GM12878 (cell line): ENCODE measurements around the gene RAD51B. TPM values are rescaled to one million over a fixed set of nuclear protein-coding genes. Genes with fewer than 3 reads are reported as not detected.

Source experiments
- ATAC-seq: fragments of 200-7000 bp; cut with Tn5 transposase; 3 replicates; pipeline ENCODE4 v1.9.1; 2020; ENCODE audit warnings: mild to moderate bottlenecking, moderate library complexity
- BruUV-seq: library from RNA; stranded (reverse); fragments of 400-500 nt; replicated peaks from 2 replicates; lab custom pipeline; 2021; lab: Mats Ljungman, UMichigan
- CTCF ChIA-PET: fragments of 300-600 bp; sonication (Branson Sonifier 250); formaldehyde crosslinking; extraction: SDS; loops from one replicate; lab custom pipeline; 2021; ENCODE audit warnings: inconsistent platforms; lab: Yijun Ruan, JAX
- POLR2A ChIA-PET: fragments of 350-600 bp; formaldehyde crosslinking; extraction: SDS; loops from one replicate; lab custom pipeline; 2021; ENCODE audit warnings: inconsistent platforms; lab: Charles Lee
- RAD21 ChIA-PET: fragments of 300-600 bp; sonication (Branson Sonifier 250); formaldehyde crosslinking; loops from one replicate; lab custom pipeline; 2023; ENCODE audit warnings: antibody characterized with exemption; ENCODE audit not compliant: unreplicated experiment; lab: Charles Lee
- SMC1A ChIA-PET: fragments of 300-600 bp; sonication (Branson Sonifier 250); formaldehyde crosslinking; loops from one replicate; lab custom pipeline; 2023; ENCODE audit not compliant: unreplicated experiment, uncharacterized antibody; lab: Charles Lee
- DNase-seq: peaks from one replicate; pipeline ENCODE4 v3.0.0-alpha.2; 2011; ENCODE audit warnings: low read depth, low spot score
- FAIRE-seq: peaks from 3 replicates; lab custom pipeline; 2011; peaks lifted over from hg19 to GRCh38; lab: Jason Lieb, UNC
- H2AFZ ChIP-seq: 2 replicates; pipeline ENCODE4 v1.6.0; 2011; ENCODE audit warnings: low read depth, low read length, control low read depth; ENCODE audit not compliant: control insufficient read depth
- H3K27ac ChIP-seq: 2 replicates; pipeline ENCODE4 v1.5.1; 2011; ENCODE audit warnings: control low read depth; ENCODE audit not compliant: control insufficient read depth, insufficient read depth
- H3K27me3 ChIP-seq, 2 experiments: replicated peaks in 1 of 2; 2 replicates each; pipeline versions ENCODE4 v1.6.0 to v1.6.1; 2011; ENCODE audit warnings: low read length in 1 of 2; ENCODE audit not compliant: control insufficient read depth in 2 of 2, insufficient read depth in 2 of 2
- H3K36me3 ChIP-seq, 2 experiments: 2 replicates each; pipeline ENCODE4 v1.5.1; 2011; ENCODE audit warnings: low read length in 1 of 2; ENCODE audit not compliant: control insufficient read depth in 2 of 2, insufficient read depth in 2 of 2
- H3K4me1 ChIP-seq: 2 replicates; pipeline ENCODE4 v1.6.1; 2011; ENCODE audit warnings: mild to moderate bottlenecking, low read length, moderate library complexity, mixed read lengths; ENCODE audit not compliant: control insufficient read depth, insufficient read depth
- H3K4me2 ChIP-seq: 2 replicates; pipeline ENCODE4 v1.6.0; 2011; ENCODE audit warnings: control low read depth; ENCODE audit not compliant: control insufficient read depth, insufficient read depth
- H3K4me3 ChIP-seq: fragments of 200-600 bp; sonication (generic); 2 replicates; pipeline ENCODE4 v1.5.1; 2016
- H3K79me2 ChIP-seq: 2 replicates; pipeline ENCODE4 v1.6.0; 2011; ENCODE audit warnings: low read length; ENCODE audit not compliant: control insufficient read depth, insufficient read depth
- H3K9ac ChIP-seq: 2 replicates; pipeline ENCODE4 v1.8.0; 2011; ENCODE audit warnings: low read length, control low read depth, mixed read lengths; ENCODE audit not compliant: control insufficient read depth, insufficient read depth
- H3K9me3 ChIP-seq: replicated peaks from 3 replicates; pipeline ENCODE4 v1.5.1; 2011; ENCODE audit warnings: mild to moderate bottlenecking, low read length; ENCODE audit not compliant: control insufficient read depth, insufficient read depth
- H4K20me1 ChIP-seq: 2 replicates; pipeline ENCODE4 v1.6.0; 2011; ENCODE audit not compliant: control insufficient read depth, insufficient read depth
- FOXM1 ChIP-seq: IDR thresholded peaks from 2 replicates; pipeline ENCODE4 v1.6.1; 2012; ENCODE audit warnings: low read depth, mild to moderate bottlenecking, inconsistent platforms, low read length, moderate library complexity
- KLF5 ChIP-seq: fragments of 450-650 bp; IDR thresholded peaks from 2 replicates; pipeline ENCODE4 v1.6.1; 2014; ENCODE audit warnings: mild to moderate bottlenecking; ENCODE audit not compliant: partially characterized antibody
- MYB ChIP-seq: fragments of 150-350 bp; IDR thresholded peaks from 2 replicates; pipeline ENCODE4 v1.6.1; 2014; ENCODE audit warnings: mild to moderate bottlenecking, low read depth, low read length, borderline replicate concordance
- NFYB ChIP-seq: IDR thresholded peaks from 2 replicates; pipeline ENCODE4 v1.6.1; 2011; ENCODE audit warnings: low read depth, mild to moderate bottlenecking, low read length, improper control_type of control experiment, moderate library complexity; ENCODE audit not compliant: insufficient read depth
- NR2C1 ChIP-seq: fragments of 450-650 bp; IDR thresholded peaks from 2 replicates; pipeline ENCODE4 v1.6.1; 2017; ENCODE audit warnings: antibody characterized with exemption, mild to moderate bottlenecking, moderate library complexity
- RBBP5 ChIP-seq: fragments of 200-600 bp; sonication (generic); conservative IDR thresholded peaks from 2 replicates; pipeline ENCODE4 v1.6.1; 2016
- SIX5 ChIP-seq: IDR thresholded peaks from 2 replicates; pipeline ENCODE4 v1.6.1; 2011; ENCODE audit warnings: mild to moderate bottlenecking, low read depth, low read length, moderate library complexity; ENCODE audit not compliant: severe bottlenecking
- ZNF217 ChIP-seq: fragments of 450-650 bp; IDR thresholded peaks from 2 replicates; pipeline ENCODE4 v1.6.1; 2017; ENCODE audit warnings: antibody characterized with exemption, mild to moderate bottlenecking
- ZNF274 ChIP-seq: IDR thresholded peaks from one replicate; pipeline ENCODE4 v1.8.0; 2011; ENCODE audit not compliant: insufficient read length, insufficient read depth
- WGBS: methylation state at CpG from one replicate; pipeline ENCODE4 v1.1.6; 2016; ENCODE audit warnings: low lambda C conversion rate; ENCODE audit not compliant: insufficient replicate concordance, insufficient coverage; ENCODE audit errors: missing lambda C conversion rate; 5-methylcytosine and 5-hydroxymethylcytosine counted together
- in situ Hi-C: fragments of 300-500 bp; cut with MboI; formaldehyde crosslinking; loops from 9 replicates; pipeline ENCODE4 v1.14.3; 2018; ENCODE audit warnings: mixed read lengths
- intact Hi-C: fragments of 100-400 bp; cut with micrococcal nuclease; formaldehyde crosslinking; loops from one replicate; pipeline ENCODE4 v1.14.2; 2022; ENCODE audit not compliant: unreplicated experiment
- polyA plus RNA-seq, 11 experiments: library from polyadenylated mRNA; depleted of rRNA in 4 of 11; unstranded in 6 of 11; stranded (reverse) in 5 of 11; fragments of >200 nt; fragmentation: Nextera tagmentation in 4 of 11; fragmentation: Illumina TruSeq in 1 of 11; extraction: Ambion mirVana in 4 of 11; extraction: Trizol in 1 of 11; gene quantifications; 1 replicate in 1 of 11; 2 replicates in 10 of 11; pipeline versions ENCODE4 v1.2.1 to v1.2.3, GENCODE V29; 2011 to 2016; ENCODE audit warnings: inconsistent platforms in 2 of 11, missing spikeins in 2 of 11, low read depth in 1 of 11
- total RNA-seq, 4 experiments: library from RNA; depleted of rRNA in 3 of 4; stranded (reverse); fragments of >200 nt in 3 of 4; fragmentation: Illumina TruSeq in 1 of 4; extraction: Trizol in 1 of 4; gene quantifications; 2 replicates each; pipeline versions ENCODE4 v1.2.1 to v1.2.3, GENCODE V29; 2013 to 2021
- TF ChIP-seq, protein P1 (sequence below): fragments of 450-650 bp; IDR thresholded peaks from 2 replicates; pipeline ENCODE4 v1.6.1; 2017; ENCODE audit warnings: borderline replicate concordance

The RAD51B gene
- total and polyA plus RNA-seq, 10 of the 15 experiments (the other 5 are each of a cell fraction or from before 2014, with no cell fraction given): 9.8 to 26.8 (median 21.3) TPM

DNA sequence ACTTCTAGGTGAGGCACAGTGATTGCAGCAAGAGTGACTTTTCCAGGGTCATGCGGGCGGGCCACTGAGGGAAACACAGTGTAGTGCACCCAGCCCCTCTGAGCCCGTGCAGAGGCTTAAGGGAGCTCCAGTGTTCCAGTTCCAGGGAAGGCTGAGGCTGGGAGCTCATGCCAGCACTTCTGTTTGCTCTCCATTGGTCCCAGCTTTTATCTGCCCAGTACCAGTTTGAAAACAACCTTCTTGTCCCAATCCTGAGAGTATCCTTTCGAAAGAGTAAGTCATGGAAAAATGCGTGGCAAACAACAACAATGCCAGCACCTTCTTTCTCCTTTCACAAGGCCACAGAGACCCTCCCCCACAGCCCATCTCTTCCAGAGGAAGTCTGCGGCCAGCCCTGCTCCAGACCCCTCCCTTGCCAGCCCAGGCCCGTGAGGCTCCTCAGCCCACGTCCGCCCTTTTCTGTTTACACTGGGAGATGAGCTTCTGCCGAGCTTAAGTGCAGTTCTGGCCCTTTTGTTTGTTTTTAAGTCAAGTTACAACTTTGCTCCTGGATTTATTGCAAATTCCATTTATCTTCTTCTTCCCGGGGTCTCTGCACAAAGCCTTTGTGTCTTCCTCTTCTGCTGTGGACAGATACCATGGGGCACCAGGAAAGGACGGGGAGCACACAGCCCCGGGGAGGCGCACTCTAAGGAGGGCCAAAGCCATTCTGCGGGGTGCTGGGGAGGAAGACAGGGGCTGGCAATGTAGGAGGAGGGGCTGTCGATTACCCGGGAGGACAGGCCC, 787.7 kb downstream of the RAD51B start:
- Histone ChIP-seq H2AFZ (no peak overlapping the region), H3K4me3 (no peak overlapping the region), H3K27ac (no peak overlapping the region), H3K9me3 (peaks cover 5% of the 10 kb centered on the region; the same call in 1 of the 3 replicates), H3K9ac (no peak overlapping the region), H3K36me3 (no peaks in the 10 kb centered on the region), H3K79me2 (no peaks in the 10 kb centered on the region), H3K4me1 (no peaks in the 10 kb centered on the region), H3K27me3 (no peaks in the 10 kb centered on the region), H4K20me1 (no peaks in the 10 kb centered on the region), H3K4me2 (no peak overlapping the region)
- ChIA-PET SMC1A (interaction anchor here (0.6 kb wide), 1 partner anchor 41 kb away, joined by 3 read pairs; no protein-coding TSS in a partner anchor), CTCF (interaction anchor here (1.0 kb wide), 1 partner anchor 14 kb away, joined by 3 read pairs; no protein-coding TSS in a partner anchor), POLR2A (no interaction called here), RAD21 (no interaction called here)
- DNase-seq: no peak
- no peak for FAIRE-seq
- BruUV-seq: no TSS peak
- intact Hi-C loops: no loop called here
- ATAC-seq: no peak
- in situ Hi-C loops: no loop called here
- TF ChIP-seq ZNF217 (no peak), KLF5 (no peak), ZNF274 (no peak), RBBP5 (no peak), FOXM1 (no peak), NR2C1 (no peak), SIX5 (no peak), MYB (no peak), NFYB (no peak)
- TF ChIP-seq, protein P1, sequence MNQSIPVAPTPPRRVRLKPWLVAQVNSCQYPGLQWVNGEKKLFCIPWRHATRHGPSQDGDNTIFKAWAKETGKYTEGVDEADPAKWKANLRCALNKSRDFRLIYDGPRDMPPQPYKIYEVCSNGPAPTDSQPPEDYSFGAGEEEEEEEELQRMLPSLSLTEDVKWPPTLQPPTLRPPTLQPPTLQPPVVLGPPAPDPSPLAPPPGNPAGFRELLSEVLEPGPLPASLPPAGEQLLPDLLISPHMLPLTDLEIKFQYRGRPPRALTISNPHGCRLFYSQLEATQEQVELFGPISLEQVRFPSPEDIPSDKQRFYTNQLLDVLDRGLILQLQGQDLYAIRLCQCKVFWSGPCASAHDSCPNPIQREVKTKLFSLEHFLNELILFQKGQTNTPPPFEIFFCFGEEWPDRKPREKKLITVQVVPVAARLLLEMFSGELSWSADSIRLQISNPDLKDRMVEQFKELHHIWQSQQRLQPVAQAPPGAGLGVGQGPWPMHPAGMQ: no peak
- WGBS: 78% methylated on average over 15 of the region's 17 CpGs
